NCI-H1417 (cell line): Measurements from ENCODE around the gene NOL9.

Experiments
- DNase-seq, 3 experiments: peaks; one replicate each; lab custom pipeline; 2025; lab: John Stamatoyannopoulos, UW

NOL9 gene

DNA sequence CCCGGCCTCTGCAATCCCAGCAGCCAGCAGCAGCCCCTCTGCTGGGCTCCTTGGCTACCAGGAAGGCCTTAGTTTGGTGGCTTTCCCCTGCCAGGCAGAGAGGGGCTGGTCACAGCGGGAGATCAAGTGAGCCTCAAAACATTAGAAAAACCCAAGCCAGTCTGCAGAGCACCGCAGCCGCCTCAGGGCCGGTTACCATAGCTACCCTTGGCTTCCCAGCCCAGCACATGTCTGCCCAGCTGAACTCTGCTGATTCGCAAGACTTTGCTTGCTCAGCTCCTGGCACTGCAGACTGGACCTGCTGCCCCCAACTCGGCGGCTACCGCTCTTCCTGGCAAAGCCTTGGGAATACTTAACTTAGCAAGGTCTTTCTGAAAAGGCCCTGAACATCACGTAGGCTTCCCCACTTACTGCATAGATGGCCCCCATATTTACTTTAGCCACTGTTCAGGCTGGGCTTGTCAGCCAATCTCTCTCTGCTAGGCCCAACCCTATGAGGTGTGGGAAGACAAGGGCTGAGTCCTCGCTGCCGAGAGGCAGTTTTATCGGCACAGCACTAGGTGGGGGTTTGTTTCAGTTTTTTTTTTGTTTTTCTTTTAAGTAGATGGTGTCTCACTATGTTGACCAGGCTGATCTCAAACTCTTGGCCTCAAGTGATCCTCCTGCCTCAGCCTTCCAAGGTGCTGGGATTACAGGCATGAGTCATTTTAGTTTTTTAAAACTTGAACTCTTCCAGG lies 34.2 kb downstream of the NOL9 start:
- peak; percentile 84 to 94 (median 85) for DNase-seq

DNA sequence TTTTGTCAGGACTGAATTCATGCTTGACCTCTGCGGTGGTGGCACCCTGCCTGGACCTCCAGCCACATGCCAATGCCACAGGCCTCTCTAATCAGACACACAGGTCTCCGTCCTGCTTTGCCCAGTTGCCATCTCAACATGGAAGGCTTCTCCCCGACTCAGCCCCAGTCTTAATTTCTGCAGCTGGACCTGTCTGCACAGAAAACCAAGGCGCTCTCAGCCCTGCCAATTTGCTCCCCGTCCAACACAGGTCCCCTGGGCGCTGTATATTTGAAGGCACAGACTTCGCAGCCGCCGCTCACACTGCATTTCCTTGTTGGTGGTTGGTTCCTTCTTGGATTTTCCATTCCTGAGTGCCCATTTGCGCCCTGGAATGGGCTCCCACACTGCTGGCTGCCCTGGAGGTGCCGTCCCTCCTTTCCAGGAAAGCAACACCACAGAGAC lies 34.8 kb downstream of the NOL9 start:
- DNase-seq: peak in 1 of 3 experiments; percentile 78

DNA sequence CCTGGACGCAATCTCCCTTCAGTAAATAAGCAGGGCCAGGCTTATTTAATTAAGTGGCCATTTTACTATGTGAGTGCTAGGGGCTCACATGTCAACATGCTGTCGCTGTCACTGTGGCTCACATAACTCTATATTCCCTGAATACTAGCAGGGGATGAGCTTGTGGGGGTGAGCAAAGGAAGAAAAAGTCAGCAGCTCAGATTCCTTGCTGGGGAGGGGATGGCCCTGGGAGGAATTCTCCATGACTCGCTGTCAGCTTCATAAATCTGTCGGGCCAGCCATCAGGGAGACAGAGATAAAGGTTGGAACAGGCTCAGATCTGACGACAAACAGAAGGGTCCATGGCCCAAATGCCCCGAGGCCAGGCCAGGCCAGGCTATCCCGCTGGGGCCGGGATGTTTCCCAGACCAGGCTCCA lies 36.9 kb downstream of the NOL9 start:
- DNase-seq: no peak

DNA sequence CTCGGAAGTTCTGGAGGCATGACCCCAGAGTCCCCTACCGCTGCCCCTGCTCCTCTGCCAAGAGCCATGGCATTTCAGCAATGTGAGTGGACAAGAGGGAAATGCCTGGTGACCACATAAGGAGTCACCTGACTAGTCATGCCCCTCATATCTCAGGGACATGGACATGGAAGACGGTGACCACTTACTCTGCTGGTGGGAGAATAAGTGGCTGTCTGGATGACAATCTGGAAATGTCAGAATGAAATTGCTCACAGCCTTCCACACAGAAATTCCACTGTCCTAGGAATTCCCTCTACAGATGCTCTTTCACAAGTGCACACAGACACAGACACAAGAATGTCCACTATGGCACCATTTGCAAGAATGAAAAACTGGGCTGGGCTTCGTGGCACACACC lies 38.5 kb downstream of the NOL9 start:
- DNase-seq: no peak

DNA sequence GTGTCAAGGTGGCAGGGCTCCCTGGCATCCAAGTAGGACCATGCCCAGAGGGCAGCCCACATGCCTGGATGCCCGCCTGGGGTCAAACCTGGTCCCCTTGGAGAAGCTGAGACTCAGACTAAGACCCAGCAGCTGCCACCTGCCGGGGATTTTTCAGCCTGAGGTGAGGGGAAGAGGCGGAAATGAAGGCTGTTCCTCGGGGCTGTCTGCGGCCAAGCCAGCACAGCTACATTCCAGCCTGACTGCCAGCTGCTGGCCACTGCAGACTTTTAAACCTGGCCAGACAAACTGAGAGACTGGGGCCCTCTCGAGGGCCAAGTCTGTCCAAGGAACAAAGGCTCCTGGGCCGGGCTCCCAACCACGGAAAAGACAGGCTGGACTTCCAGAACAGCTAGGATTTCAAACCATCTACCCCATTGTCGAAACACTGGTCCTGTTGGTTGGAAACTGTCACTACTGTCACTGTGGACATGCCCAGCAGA lies 41.0 kb downstream of the NOL9 start:
- no peak for DNase-seq

DNA sequence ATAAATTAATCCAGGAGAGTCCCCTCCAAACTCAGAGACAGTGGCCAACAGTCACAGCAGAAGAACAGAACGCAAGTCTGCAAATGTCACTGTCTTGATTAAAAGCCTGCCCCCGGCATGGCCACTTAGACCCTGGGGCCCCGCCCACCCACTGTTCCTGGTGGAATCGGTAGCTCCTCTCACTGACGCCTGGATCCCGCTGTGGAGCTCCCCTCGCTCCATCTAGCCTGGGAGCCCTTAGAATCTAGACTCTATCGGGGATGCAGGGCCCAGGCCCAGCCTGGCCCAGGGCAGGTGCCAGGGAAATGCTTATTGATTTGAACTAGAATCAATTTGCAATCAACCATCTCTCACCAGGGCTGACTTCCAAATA lies 41.4 kb downstream of the NOL9 start:
- DNase-seq: no peak

DNA sequence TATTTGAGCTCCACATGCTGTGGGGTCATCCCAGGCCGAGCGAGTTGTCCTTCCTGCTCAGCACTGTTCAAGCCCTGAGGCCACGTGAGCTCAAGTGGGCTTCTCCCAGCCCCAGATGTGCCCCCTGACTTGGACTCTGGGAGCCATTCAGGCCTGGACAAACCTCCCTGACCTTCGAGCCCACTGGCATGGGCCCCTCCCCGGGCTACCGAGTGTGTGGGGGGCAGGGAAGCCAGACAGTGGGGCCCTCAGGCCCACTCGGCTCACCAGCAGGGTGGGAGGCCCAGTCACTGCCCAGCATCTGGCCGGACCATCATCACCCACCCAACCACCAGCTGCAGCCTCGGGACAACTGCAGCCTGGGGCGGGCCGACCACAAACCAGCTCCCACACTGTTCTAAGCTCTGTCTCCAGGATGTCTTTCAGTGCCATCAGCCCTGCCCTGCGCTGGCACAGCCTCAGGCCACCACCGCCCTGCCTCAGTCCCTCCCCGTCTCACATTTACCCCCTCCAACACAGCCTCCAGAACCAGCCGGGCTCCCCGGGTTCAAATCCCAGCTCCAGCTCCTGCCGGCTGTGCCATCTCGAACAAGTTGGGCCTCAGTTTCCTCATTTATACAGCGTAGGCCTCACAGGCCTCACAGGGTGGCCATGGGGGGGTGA lies 41.9 kb downstream of the NOL9 start:
- DNase-seq: no peak

DNA sequence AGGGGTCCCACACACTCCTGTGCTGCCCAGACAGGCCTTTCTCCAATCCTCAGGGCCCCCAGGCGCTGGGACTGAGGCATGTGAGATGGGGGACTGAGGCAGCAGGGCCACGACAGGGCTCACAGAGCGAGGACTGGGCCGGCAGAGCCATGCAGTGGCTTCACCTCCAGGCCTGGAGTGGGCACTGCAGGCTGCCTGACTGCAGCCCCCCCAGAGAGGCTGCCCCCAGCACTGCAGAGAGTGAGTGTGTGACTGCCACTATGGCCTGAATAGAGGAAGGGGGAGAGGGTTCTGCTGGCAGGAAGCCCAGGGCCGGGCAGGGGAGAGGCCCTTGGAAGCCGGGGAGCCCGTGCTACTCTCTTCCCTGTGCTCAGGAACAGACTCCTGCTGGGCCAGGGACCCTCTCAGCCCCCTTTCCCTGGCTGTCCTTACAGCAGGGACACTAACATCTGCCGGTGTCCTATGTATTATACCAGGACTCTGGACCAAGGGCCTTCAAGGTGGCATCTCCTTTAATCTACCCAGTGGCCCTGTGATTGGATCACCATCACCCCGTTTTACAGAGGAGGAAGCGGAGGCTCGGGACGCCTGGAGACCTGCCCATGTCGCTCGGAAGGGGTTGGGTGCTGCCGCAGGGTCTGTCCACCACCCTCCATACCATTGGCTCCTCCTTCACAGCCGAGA lies 42.6 kb downstream of the NOL9 start:
- no peak for DNase-seq

DNA sequence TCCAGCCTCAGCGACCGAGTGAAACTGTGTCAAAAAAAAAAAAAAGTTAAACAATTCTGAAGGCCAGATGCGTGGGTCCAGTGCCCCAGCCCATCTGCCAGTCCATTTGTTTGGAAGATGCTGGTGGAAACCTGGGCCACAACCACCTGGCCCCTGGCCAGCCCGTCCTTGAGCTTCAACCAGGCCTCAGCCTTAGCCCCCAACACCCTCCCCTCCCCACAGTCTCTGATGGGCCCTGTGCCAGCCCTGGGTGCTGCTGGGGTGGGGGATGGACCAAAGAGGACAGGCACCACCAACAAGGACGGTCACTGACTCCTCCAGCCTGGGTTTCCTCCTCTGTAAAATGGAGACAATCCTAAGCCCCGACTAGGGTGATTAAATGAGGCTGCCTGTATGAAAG lies 43.3 kb downstream of the NOL9 start:
- no peak for DNase-seq

DNA sequence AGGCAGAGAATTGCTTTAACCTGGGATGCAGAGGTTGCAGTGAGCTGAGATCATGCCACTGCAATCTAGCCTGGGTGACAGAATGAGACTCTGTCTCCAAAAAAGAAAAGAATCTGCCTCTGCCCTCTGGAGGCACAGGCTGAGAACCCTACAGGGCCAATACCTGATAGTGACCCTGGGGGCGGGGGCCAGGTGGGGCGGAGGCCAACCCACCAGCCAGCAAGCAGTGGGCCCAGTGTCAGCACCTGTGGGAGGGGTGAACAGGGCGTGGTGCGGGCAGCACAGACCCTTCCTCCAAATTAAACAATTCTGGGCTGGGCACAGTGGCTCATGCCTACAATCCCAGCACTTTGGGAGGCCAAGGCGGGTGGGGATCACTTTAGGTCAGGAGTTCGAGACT lies 43.8 kb downstream of the NOL9 start:
- DNase-seq: no peak

DNA sequence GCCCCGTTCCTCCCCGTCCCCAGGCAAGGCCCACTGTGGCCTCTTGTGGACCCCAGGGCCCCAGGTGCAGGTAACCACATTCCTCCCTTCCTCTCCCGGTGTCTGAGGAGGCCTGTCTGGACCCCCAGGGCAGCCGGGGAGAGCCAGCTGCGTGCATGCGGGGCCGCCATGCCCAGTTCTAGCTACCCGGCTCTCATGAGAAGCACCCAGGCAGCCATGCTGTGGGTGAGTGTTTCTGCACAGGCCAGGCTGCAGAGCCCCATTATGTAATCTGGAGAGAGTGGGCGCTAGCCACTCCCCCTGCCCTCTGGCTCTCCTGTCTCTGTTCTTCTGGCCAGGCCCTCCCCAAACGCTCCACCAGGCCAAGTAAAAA lies 44.4 kb downstream of the NOL9 start:
- DNase-seq: no peak

DNA sequence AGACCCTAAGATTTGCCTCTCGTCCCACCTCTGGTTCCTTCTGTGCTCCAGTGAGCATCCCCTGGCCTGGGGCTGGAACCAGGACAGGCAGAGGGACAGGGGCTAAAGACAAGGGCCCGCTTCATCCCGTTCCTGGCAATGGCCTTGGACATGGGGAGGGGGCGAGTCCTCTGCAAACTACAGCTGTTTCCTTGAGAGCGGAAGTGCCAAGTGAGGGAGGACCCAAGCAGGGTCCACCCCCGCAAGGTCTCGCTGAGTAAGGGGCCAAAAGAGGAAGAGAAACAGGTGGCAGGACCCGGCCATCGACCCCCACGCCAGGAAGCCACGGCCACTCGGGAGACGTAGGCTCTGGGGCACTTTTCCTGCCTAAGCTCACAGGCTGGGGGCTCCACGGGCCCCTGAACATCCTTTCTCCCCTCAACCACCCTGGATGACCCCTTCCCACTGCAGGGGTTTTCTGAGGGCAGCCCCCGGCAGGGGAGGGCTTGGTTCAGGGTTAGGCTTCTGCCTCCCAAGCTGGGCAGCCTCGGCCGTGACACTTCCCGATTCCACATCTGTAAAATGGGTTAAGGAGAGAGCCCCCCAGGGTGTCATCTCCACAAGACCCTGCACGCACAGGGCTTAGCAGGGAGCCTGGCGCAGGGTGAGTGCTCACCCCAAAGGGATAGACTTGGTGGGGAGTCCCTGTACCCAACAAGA lies 44.9 kb downstream of the NOL9 start:
- no peak for DNase-seq

DNA sequence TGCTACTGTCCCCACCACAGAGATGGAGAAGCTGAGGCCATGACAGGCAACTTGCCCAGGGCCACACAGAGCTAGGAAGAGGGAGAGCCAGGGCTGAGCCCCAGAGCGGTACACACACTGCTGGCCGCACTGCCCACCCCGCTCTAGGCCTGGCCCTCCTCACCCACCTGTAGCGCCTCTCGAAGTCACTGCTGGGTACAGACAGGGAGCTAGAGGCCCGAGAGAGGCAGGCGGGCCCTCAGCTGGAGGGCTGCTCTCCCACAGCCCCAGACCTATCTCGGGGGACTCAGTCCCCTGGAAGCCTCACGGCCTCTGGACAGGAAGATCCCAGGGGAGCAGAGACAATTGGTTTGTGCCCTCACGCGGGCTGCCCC lies 45.5 kb downstream of the NOL9 start:
- DNase-seq: no peak

DNA sequence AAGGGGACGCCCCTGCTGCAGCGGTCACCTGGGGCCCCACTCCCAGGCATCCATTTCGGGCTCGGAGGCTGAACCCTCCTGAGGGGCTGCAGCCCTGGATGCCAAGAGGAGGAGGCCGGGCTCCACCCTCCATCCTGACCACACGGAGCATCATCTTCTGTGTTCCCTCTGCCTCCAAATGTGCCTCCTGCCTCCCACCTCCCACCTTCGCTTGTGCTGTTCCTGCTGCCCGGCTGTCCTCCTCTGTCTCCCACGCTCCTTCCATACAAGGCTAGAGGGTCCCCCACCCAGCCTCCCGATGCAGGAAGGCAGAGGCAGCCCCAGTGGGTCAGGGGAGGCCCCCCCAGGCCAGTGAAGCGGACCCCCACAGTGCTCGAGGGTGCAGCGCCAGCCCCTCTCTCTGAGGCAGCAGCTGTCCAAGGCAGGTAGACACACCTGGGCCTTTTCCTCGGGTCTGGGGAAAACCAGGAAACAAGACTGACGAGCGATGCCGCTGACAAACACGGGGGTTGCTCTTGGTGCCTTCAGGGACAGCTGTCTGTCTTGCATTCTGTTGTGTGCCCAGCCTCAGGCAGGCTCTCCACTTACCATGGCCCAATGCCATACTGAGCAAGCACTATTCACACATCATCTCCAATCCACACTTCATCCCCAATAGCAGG lies 46.0 kb downstream of the NOL9 start:
- DNase-seq: no peak

DNA sequence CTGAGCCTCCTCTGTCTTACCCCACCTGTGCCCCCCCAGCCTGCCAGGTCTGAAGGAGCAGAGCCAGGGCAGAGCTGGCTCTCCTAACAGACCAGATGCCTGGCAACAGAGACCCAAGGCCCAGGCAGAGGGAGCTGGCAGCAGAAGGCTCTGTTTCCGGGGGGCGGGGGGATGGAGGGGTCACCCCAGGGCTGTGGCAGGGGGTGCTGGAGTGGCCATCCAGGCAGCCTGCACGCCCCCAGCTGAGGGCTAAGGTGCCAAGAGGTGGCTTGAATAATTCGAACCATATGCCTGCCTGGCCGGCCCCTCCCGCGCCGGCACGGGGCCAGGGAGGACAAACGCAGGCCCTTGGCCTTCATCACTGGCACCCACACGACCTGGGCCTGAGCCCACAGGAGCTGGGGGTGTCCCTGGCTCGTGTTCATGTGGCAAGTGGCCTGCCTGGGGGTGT lies 46.8 kb downstream of the NOL9 start:
- DNase-seq: no peak

DNA sequence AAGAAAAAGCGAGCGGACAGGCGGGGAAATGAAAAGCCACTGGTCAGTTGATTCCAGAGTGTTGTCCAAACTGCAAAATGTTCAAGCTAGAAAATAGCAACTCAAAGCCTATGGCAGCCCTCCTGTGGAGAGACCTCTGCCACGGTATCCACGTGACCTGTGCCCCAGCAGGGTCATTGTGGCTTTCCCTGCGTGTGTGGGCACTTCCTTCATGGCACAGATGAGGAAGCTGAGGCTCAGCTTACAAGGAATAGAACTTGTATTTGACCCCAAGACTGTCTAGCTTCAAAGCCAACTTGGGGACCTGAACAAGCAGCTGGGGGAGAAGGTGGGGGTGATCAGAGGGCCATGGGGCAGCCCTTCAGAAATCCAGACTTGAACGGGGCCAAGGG lies 47.3 kb downstream of the NOL9 start:
- no peak for DNase-seq

DNA sequence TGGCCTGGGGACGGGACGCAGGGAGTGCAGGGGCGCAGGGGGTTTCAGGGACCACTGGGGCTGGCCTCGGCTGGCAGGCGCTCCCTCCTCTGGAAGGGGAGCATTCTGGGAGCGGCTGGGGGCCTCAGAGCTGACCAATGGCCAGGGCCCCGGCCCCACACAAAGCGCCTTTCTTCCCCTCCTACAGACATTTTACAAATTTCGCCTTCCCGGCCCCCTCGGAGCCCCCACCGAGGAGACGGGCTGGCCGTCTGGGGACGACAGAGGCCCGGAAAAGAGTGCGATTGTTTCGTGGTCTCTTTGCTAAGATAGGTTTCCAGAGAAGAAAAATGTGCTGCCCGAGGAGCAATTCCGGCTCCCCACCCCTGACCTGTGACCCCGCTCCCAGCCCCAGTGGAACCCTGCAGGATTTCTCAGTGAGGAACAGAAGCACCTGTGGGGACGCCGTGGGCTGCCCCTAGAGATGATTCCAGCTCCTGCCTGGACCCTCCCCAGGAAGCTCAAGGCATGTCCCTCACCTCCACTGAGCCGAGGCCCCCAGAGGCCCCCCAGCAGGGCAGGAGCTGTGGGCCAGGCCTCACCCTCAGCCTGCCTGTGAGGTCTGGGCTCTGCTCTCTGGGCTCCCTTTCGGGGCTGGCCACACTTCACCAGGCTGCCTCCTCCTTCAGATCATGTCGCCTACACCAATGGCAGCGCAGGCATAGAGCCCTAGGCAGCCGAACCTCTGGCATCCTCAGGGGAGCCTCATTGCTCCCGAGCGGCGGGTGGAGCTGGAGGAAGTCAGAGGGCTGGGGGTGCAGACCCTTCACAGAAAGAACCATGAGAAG lies 47.9 kb downstream of the NOL9 start:
- no peak for DNase-seq

DNA sequence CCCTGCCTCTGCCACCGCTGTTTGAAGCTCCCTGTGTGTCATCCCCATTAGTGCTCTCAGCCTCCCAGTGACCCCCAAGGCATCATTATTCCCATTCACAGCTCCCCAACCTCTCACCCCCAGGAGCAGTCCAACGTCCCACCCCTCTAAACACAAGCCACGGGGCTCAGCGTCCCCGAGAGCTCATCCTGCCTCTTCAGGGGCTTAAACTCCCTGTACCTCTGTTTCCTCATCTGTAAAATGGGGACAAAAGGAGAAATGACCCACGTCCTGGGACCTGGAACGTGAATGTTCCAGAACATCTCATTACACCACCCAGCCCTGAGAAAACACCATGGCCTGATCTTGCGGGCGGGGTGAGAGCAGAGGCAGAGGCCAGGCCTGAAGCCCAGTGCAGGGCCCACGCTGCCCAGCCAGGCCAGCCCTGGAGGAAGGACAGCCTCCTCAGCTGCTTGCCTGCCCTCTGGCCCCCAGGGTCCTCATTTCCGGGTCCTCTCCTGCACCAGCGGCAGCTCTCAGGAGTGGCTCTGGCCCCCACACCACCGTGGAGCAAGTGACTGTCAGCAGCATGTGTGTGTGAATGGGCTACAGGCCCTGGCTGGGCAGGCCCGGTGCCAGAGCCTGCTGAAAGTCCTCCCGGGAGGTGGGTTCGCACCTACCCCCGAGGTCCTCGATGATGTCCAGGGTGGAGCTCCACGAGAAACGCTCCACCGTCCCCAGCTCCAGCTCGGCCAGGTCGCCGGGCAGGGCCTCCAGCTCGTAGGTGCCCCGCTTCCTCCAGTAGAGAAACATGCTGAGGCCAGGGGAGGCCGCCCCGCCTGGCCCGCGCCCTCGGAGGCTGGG lies 48.7 kb downstream of the NOL9 start:
- DNase-seq: no peak

DNA sequence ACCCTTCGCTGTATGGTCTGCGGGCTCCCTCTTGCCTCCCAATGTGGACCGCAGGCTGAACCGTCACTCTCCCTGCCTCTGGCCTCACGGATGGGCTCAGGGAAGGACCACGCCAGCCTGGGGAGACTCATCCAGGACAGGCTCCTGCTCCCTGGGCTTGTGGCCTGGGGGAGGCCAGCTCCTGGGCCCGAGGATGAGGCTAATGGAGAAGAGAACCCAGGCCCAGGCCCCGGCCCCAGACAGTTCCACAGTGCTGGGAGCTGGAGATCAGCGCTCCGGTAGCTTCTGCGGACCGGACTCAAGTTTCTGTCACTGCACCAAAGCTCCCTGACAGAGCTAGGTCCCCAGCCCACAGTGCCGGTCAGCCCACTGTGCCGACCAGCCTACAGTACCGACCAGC lies 49.4 kb downstream of the NOL9 start:
- no peak for DNase-seq
